H9 (cell line): Measurements from ENCODE around the gene E2F1. TPM values are rescaled to one million over a fixed set of nuclear protein-coding genes. Genes with fewer than 3 reads are reported as not detected.

ENCODE experiments used
- DNase-seq: peaks from one replicate; pipeline ENCODE4 v3.0.0-alpha.2; 2017
- H2AFZ ChIP-seq: one replicate; pipeline ENCODE4 v1.6.1; 2013; ENCODE audit warnings: mild to moderate bottlenecking, low read length, control low read depth, moderate library complexity
- H2AK5ac ChIP-seq: 2 replicates; pipeline ENCODE4 v1.6.1; 2013; ENCODE audit warnings: low read length, control low read depth, mixed read lengths; ENCODE audit not compliant: insufficient read length
- H2BK120ac ChIP-seq: one replicate; pipeline ENCODE4 v1.6.1; 2013; ENCODE audit warnings: low read depth, mild to moderate bottlenecking, low read length, control low read depth, inconsistent platforms; ENCODE audit not compliant: poor library complexity, severe bottlenecking
- H2BK12ac ChIP-seq: 2 replicates; pipeline ENCODE4 v1.6.1; 2013; ENCODE audit warnings: low read length, control low read depth, mixed read lengths, low read depth; ENCODE audit not compliant: insufficient read length
- H2BK15ac ChIP-seq: 2 replicates; pipeline ENCODE4 v1.6.1; 2013; ENCODE audit warnings: low read depth, low read length, control low read depth
- H2BK20ac ChIP-seq: one replicate; pipeline ENCODE4 v1.6.1; 2013; ENCODE audit warnings: low read depth, mild to moderate bottlenecking, low read length, control low read depth, inconsistent platforms; ENCODE audit not compliant: poor library complexity, severe bottlenecking
- H2BK5ac ChIP-seq: 2 replicates; pipeline ENCODE4 v1.6.1; 2013; ENCODE audit warnings: low read length, control low read depth, mixed read lengths; ENCODE audit not compliant: insufficient read length
- H3K14ac ChIP-seq: 2 replicates; pipeline ENCODE4 v1.6.1; 2013; ENCODE audit warnings: low read length, control low read depth; ENCODE audit not compliant: insufficient read depth
- H3K18ac ChIP-seq: 2 replicates; pipeline ENCODE4 v1.6.1; 2013; ENCODE audit warnings: low read depth, mild to moderate bottlenecking, mixed read lengths, low read length, control low read depth; ENCODE audit not compliant: insufficient read length
- H3K23ac ChIP-seq: 2 replicates; pipeline ENCODE4 v1.6.1; 2013; ENCODE audit warnings: low read length, control low read depth, mixed read lengths, low read depth; ENCODE audit not compliant: insufficient read length
- H3K23me2 ChIP-seq: 2 replicates; pipeline ENCODE4 v1.6.1; 2013; ENCODE audit warnings: low read depth, mild to moderate bottlenecking, mixed read lengths, low read length, control low read depth; ENCODE audit not compliant: insufficient read length, poor library complexity, severe bottlenecking
- H3K27ac ChIP-seq: 2 replicates; pipeline ENCODE4 v1.5.1; 2013; ENCODE audit warnings: low read length, control low read depth, mixed read lengths, low read depth; ENCODE audit not compliant: insufficient read length
- H3K27me3 ChIP-seq: 2 replicates; pipeline ENCODE4 v1.6.1; 2013; ENCODE audit warnings: low read length, control low read depth, inconsistent platforms; ENCODE audit not compliant: insufficient read depth
- H3K4ac ChIP-seq: 2 replicates; pipeline ENCODE4 v1.6.1; 2013; ENCODE audit warnings: low read depth, mild to moderate bottlenecking, control low read depth, inconsistent platforms, low read length, moderate library complexity
- H3K4me1 ChIP-seq: 2 replicates; pipeline ENCODE4 v1.6.1; 2013; ENCODE audit warnings: low read length, control low read depth, inconsistent platforms; ENCODE audit not compliant: insufficient read depth
- H3K4me2 ChIP-seq: 2 replicates; pipeline ENCODE4 v1.6.1; 2013; ENCODE audit warnings: low read length, control low read depth, mixed read lengths; ENCODE audit not compliant: insufficient read length, insufficient read depth
- H3K56ac ChIP-seq: 2 replicates; pipeline ENCODE4 v1.6.1; 2013; ENCODE audit warnings: low read depth, mild to moderate bottlenecking, mixed read lengths, low read length, control low read depth; ENCODE audit not compliant: insufficient read length
- H3K79me1 ChIP-seq: 2 replicates; pipeline ENCODE4 v1.6.1; 2013; ENCODE audit warnings: low read depth, mild to moderate bottlenecking, moderate library complexity, low read length, control low read depth, inconsistent platforms; ENCODE audit not compliant: insufficient read depth, poor library complexity, severe bottlenecking
- H3K79me2 ChIP-seq: 2 replicates; pipeline ENCODE4 v1.6.1; 2013; ENCODE audit warnings: low read length, control low read depth, inconsistent platforms; ENCODE audit not compliant: insufficient read depth
- H3K9ac ChIP-seq: 2 replicates; pipeline ENCODE4 v1.6.1; 2013; ENCODE audit warnings: low read length, control low read depth, mixed read lengths; ENCODE audit not compliant: insufficient read length; ENCODE audit errors: extremely low read depth
- H3K9me3 ChIP-seq: one replicate; pipeline ENCODE4 v1.6.1; 2013; ENCODE audit warnings: low read depth, low read length, inconsistent platforms; ENCODE audit not compliant: control insufficient read depth
- H3T11ph ChIP-seq: one replicate; pipeline ENCODE4 v1.6.1; 2013; ENCODE audit warnings: mild to moderate bottlenecking, low read length, control low read depth, inconsistent platforms
- H4K20me1 ChIP-seq: one replicate; pipeline ENCODE4 v1.6.1; 2013; ENCODE audit not compliant: control insufficient read depth, insufficient read length, insufficient read depth
- H4K5ac ChIP-seq: 2 replicates; pipeline ENCODE4 v1.6.1; 2013; ENCODE audit warnings: low read depth, mild to moderate bottlenecking, mixed read lengths, low read length, control low read depth; ENCODE audit not compliant: insufficient read length
- H4K8ac ChIP-seq: replicated peaks from 2 replicates; pipeline ENCODE4 v1.6.1; 2013; ENCODE audit warnings: low read length, control low read depth, mixed read lengths, low read depth; ENCODE audit not compliant: insufficient read length
- H4K91ac ChIP-seq: 2 replicates; pipeline ENCODE4 v1.6.1; 2013; ENCODE audit warnings: low read depth, mild to moderate bottlenecking, moderate library complexity, mixed read lengths, low read length, control low read depth; ENCODE audit not compliant: insufficient read length
- H3K27ac Mint-ChIP-seq, 3 experiments: 2 replicates in 2 of 3; 3 replicates in 1 of 3; pipeline ENCODE4 v1.8.0; 2020 to 2021; ENCODE audit warnings: mixed read lengths in 3 of 3, mild to moderate bottlenecking in 1 of 3, moderate library complexity in 1 of 3
- H3K27me3 Mint-ChIP-seq: 2 replicates; pipeline ENCODE4 v1.8.0; 2021; ENCODE audit warnings: low read depth, mild to moderate bottlenecking, moderate library complexity, mixed read lengths
- H3K36me3 Mint-ChIP-seq, 3 experiments: 2 replicates in 2 of 3; 3 replicates in 1 of 3; pipeline ENCODE4 v1.8.0; 2020 to 2021; ENCODE audit warnings: low read depth in 3 of 3, mixed read lengths in 3 of 3; ENCODE audit not compliant: insufficient read depth in 1 of 3
- H3K4me1 Mint-ChIP-seq, 2 experiments: 2 replicates each; pipeline ENCODE4 v1.8.0; 2020; ENCODE audit warnings: mixed read lengths in 2 of 2
- H3K4me3 Mint-ChIP-seq, 2 experiments: 2 replicates in 1 of 2; 3 replicates in 1 of 2; pipeline ENCODE4 v1.8.0; 2020 to 2021; ENCODE audit warnings: mild to moderate bottlenecking in 2 of 2, mixed read lengths in 2 of 2, moderate library complexity in 1 of 2
- H3K9me3 Mint-ChIP-seq, 2 experiments: 2 replicates in 1 of 2; 3 replicates in 1 of 2; pipeline ENCODE4 v1.8.0; 2020; ENCODE audit warnings: mild to moderate bottlenecking in 2 of 2, mixed read lengths in 2 of 2, moderate library complexity in 1 of 2
- CTCF ChIP-seq: fragments of 200-600 bp; sonication (generic); conservative IDR thresholded peaks from 3 replicates; pipeline ENCODE4 v1.8.0; 2021; ENCODE audit warnings: antibody characterized with exemption, mild to moderate bottlenecking
- WGBS: extraction: QIAGEN DNeasy Blood & Tissue Kit; methylation state at CpG from one replicate; pipeline ENCODE4 v1.1.7; 2013; ENCODE audit warnings: missing lambda C conversion rate, low lambda C conversion rate, mixed read lengths; ENCODE audit not compliant: insufficient read length; ENCODE audit errors: extremely low coverage; 5-methylcytosine and 5-hydroxymethylcytosine counted together
- total RNA-seq: library from RNA; stranded (reverse); gene quantifications from 2 replicates; pipeline ENCODE4 v1.2.1, GENCODE V29; 2021

Gene E2F1
- total RNA-seq, 1 experiment from 2014 or later = 58.7 TPM

- Histone ChIP-seq H3K79me2 (no peaks in the 10 kb centered on the region), H2BK120ac (no peak overlapping the region), H3K4me2 (peak overlapping the region; percentile 52), H2AK5ac (no peak overlapping the region), H2BK12ac (no peak overlapping the region), H2AFZ (no peak overlapping the region), H4K91ac (no peak overlapping the region), H3K23me2 (peaks cover 7% of the 10 kb centered on the region), H3K9ac (no peak overlapping the region), H3K23ac (no peak overlapping the region), H3K4ac (no peak overlapping the region), H3K9me3 (no peaks in the 10 kb centered on the region), H4K5ac (no peak overlapping the region), H3K56ac (no peak overlapping the region), H3K79me1 (no peaks in the 10 kb centered on the region), H2BK15ac (no peak overlapping the region), H4K8ac (no peak overlapping the region), H3K4me1 (no peaks in the 10 kb centered on the region), H4K20me1 (no peaks in the 10 kb centered on the region), H2BK20ac (no peak overlapping the region), H3K14ac (no peak overlapping the region), H3T11ph (no peak overlapping the region), H2BK5ac (no peak overlapping the region), H3K27ac (no peak overlapping the region), H3K18ac (no peak overlapping the region), H3K27me3 (no peaks in the 10 kb centered on the region)
- H3K9me3 Mint-ChIP-seq = no peaks in the 10 kb centered on the region; a peak in 1 of 5 replicates
- no peak overlapping the region for H3K27ac Mint-ChIP-seq
- WGBS = no CpG with 5 or more reads among the region's 13 CpGs
- TF ChIP-seq CTCF = no peak
- DNase-seq = no peak
- peak overlapping the region; percentile 72 to 83 for H3K4me3 Mint-ChIP-seq
- H3K36me3 Mint-ChIP-seq = peaks cover 0 to 2% (median 0%) of the 10 kb centered on the region in 3 experiments; a peak in 1 of 7 replicates
- peaks cover 3% of the 10 kb centered on the region in 2 experiments; a peak in 1 of 4 replicates for H3K4me1 Mint-ChIP-seq
- peaks cover 7% of the 10 kb centered on the region for H3K27me3 Mint-ChIP-seq
Observed at GRCh38 chr20:33719277-33719988, 33.2 kb upstream of the E2F1 start.
